SKM-1 treated with dmso at 0.1 percent for 144 hours (cell line): ENCODE measurements around the gene ACTC1.

Experiments
- DNase-seq: peaks from one replicate; lab custom pipeline; 2025; ENCODE audit not compliant: unreplicated experiment; lab: John Stamatoyannopoulos, UW

The ACTC1 gene

GRCh38 chr15:34759992-34760391, 35.4 kb downstream of the ACTC1 start:
- DNase-seq, result no peak

- no peak for DNase-seq
Measured at GRCh38 chr15:34759347-34759746, 36.0 kb downstream of the ACTC1 start.

GRCh38 chr15:34757262-34757661, 38.1 kb downstream of the ACTC1 start:
- no peak for DNase-seq

GRCh38 chr15:34755419-34755773, 40.0 kb downstream of the ACTC1 start:
- no peak for DNase-seq

- no peak for DNase-seq
Measured at GRCh38 chr15:34754674-34755418, 40.5 kb downstream of the ACTC1 start, which contains the start of gene GJD2. TSS of gene GJD2 (minus strand) at chr15:34754998. CDS start at chr15:34754488, 510 bp downstream.

- no peak for DNase-seq
Measured at GRCh38 chr15:34754171-34754601, 41.2 kb downstream of the ACTC1 start.

GRCh38 chr15:34753236-34753894, 42.0 kb downstream of the ACTC1 start:
- DNase-seq, result no peak

- DNase-seq, result no peak
Measured at GRCh38 chr15:34749691-34750090, 45.7 kb downstream of the ACTC1 start.
